OCI-LY7 (cell line): ENCODE results near the gene PRICKLE2. TPM values are rescaled to one million over a fixed set of nuclear protein-coding genes. Genes with fewer than 3 reads are reported as not detected.

Experiments
- BruUV-seq: library from RNA; stranded (reverse); fragments of 400-500 nt; replicated peaks from 2 replicates; lab custom pipeline; 2021; lab: Mats Ljungman, UMichigan
- CTCF ChIA-PET: fragments of 300-600 bp; sonication (Branson Sonifier 250); formaldehyde crosslinking; loops from one replicate; lab custom pipeline; 2022; ENCODE audit warnings: antibody characterized with exemption; ENCODE audit not compliant: unreplicated experiment; lab: Charles Lee
- POLR2A ChIA-PET: fragments of 300-600 bp; sonication (Branson Sonifier 250); formaldehyde crosslinking; loops from one replicate; lab custom pipeline; 2022; ENCODE audit warnings: antibody characterized with exemption; lab: Charles Lee
- DNase-seq: peaks from one replicate; pipeline ENCODE4 v3.0.0-alpha.2; 2015; ENCODE audit warnings: low spot score
- H2AFZ ChIP-seq: fragments of 200-600 bp; sonication (generic), shearing (Covaris generic); 2 replicates; pipeline ENCODE4 v1.6.1; 2014; ENCODE audit warnings: mild to moderate bottlenecking, antibody characterized with exemption, low read length, moderate library complexity
- H3K27ac ChIP-seq: fragments of 200-600 bp; sonication (generic); 2 replicates; pipeline ENCODE4 v1.5.1; 2014; ENCODE audit warnings: mixed run types, low read depth, mild to moderate bottlenecking, moderate library complexity, low read length, inconsistent platforms; ENCODE audit not compliant: poor library complexity, severe bottlenecking
- H3K36me3 ChIP-seq: fragments of 200-600 bp; sonication (generic); 2 replicates; pipeline ENCODE4 v1.6.1; 2014; ENCODE audit warnings: mild to moderate bottlenecking, antibody characterized with exemption, low read length, moderate library complexity, mixed read lengths; ENCODE audit not compliant: insufficient read depth
- H3K4me1 ChIP-seq: fragments of 200-600 bp; sonication (generic); 2 replicates; pipeline ENCODE4 v1.5.1; 2014; ENCODE audit warnings: mild to moderate bottlenecking, low read length; ENCODE audit not compliant: insufficient read depth, poor library complexity, severe bottlenecking
- H3K4me2 ChIP-seq: fragments of 200-600 bp; sonication (generic); 2 replicates; pipeline ENCODE4 v1.6.1; 2014; ENCODE audit warnings: mild to moderate bottlenecking, low read length
- H3K4me3 ChIP-seq: fragments of 200-600 bp; sonication (generic); 2 replicates; pipeline ENCODE4 v1.5.1; 2014; ENCODE audit warnings: mild to moderate bottlenecking, low read depth, low read length; ENCODE audit not compliant: poor library complexity, severe bottlenecking
- H3K79me2 ChIP-seq: fragments of 200-600 bp; sonication (generic); 2 replicates; pipeline ENCODE4 v1.6.1; 2016; ENCODE audit warnings: low read depth, mild to moderate bottlenecking, low read length, moderate library complexity, mixed read lengths; ENCODE audit not compliant: insufficient read depth
- H3K9me2 ChIP-seq: fragments of 200-600 bp; sonication (generic); 2 replicates; pipeline ENCODE4 v1.6.1; 2016; ENCODE audit warnings: mild to moderate bottlenecking, low read length, mixed read lengths; ENCODE audit not compliant: insufficient read depth
- H3K9me3 ChIP-seq: fragments of 200-600 bp; sonication (generic); 2 replicates; pipeline ENCODE4 v1.6.1; 2014; ENCODE audit warnings: mild to moderate bottlenecking, mixed run types, low read length, mixed read lengths
- H4K20me1 ChIP-seq: fragments of 200-600 bp; sonication (generic); 2 replicates; pipeline ENCODE4 v1.6.1; 2014; ENCODE audit warnings: mild to moderate bottlenecking, antibody characterized with exemption, low read length, moderate library complexity, mixed read lengths; ENCODE audit not compliant: insufficient read depth
- EZH2phosphoT487 ChIP-seq: fragments of 200-600 bp; sonication (generic); IDR thresholded peaks from 2 replicates; pipeline ENCODE4 v1.6.1; 2018; ENCODE audit warnings: low read depth, borderline replicate concordance, mild to moderate bottlenecking, mixed run types, antibody characterized with exemption, low read length, moderate library complexity, mixed read lengths
- intact Hi-C: fragments of 100-400 bp; cut with micrococcal nuclease; formaldehyde crosslinking; loops from one replicate; pipeline ENCODE4 v1.10.0; 2022; ENCODE audit not compliant: unreplicated experiment
- total RNA-seq, 2 experiments: library from RNA; depleted of rRNA in 1 of 2; stranded (reverse); fragments of >200 nt in 1 of 2; shearing (Covaris generic) in 1 of 2; gene quantifications; 2 replicates each; pipeline ENCODE4 v1.2.3, GENCODE V29; 2014 to 2022
- TF ChIP-seq, protein P1 (sequence below): fragments of 200-600 bp; sonication (generic); conservative IDR thresholded peaks from 2 replicates; pipeline ENCODE4 v1.5.1; 2014; ENCODE audit warnings: mild to moderate bottlenecking, antibody characterized with exemption, low read length, moderate library complexity, mixed read lengths

Gene PRICKLE2
- total RNA-seq, 2 experiments from 2014 or later = 2.0 to 3.9 TPM

DNA sequence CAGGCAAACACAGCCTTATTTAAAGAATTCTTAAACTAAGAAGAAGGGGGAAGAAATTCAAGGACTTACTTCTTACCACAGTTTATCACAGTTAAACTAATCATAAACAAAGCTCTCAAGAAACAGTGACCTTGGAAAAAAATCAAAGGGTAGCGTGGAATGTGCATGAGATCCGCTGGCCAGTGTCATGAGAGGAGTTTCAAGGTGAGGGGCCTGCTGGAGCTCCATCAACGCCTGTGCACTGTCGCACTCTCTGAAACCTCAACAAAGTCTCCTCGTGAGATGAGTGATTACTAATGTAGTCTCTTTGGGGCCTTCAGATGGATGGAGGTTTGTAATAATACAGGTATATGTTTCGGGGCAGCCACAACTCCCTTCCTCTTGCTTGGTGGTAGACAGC lies 28.4 kb upstream of the PRICKLE2 start:
- POLR2A ChIA-PET = no interaction called here
- H3K9me3 ChIP-seq = no peaks in the 10 kb centered on the region
- no peak overlapping the region for H3K4me3 ChIP-seq
- no peaks in the 10 kb centered on the region for H3K4me1 ChIP-seq
- no peaks in the 10 kb centered on the region for H3K36me3 ChIP-seq
- H3K79me2 ChIP-seq = no peaks in the 10 kb centered on the region
- H2AFZ ChIP-seq = no peak overlapping the region
- no peak for DNase-seq
- TF ChIP-seq EZH2phosphoT487 = no peak
- TF ChIP-seq, protein P1, sequence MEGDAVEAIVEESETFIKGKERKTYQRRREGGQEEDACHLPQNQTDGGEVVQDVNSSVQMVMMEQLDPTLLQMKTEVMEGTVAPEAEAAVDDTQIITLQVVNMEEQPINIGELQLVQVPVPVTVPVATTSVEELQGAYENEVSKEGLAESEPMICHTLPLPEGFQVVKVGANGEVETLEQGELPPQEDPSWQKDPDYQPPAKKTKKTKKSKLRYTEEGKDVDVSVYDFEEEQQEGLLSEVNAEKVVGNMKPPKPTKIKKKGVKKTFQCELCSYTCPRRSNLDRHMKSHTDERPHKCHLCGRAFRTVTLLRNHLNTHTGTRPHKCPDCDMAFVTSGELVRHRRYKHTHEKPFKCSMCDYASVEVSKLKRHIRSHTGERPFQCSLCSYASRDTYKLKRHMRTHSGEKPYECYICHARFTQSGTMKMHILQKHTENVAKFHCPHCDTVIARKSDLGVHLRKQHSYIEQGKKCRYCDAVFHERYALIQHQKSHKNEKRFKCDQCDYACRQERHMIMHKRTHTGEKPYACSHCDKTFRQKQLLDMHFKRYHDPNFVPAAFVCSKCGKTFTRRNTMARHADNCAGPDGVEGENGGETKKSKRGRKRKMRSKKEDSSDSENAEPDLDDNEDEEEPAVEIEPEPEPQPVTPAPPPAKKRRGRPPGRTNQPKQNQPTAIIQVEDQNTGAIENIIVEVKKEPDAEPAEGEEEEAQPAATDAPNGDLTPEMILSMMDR = no peak
- intact Hi-C loops = no loop called here
- H3K27ac ChIP-seq = no peak overlapping the region
- H3K9me2 ChIP-seq = no peaks in the 10 kb centered on the region
- CTCF ChIA-PET = no interaction called here
- BruUV-seq = no TSS peak
- H4K20me1 ChIP-seq = no peaks in the 10 kb centered on the region
- no peak overlapping the region for H3K4me2 ChIP-seq

DNA sequence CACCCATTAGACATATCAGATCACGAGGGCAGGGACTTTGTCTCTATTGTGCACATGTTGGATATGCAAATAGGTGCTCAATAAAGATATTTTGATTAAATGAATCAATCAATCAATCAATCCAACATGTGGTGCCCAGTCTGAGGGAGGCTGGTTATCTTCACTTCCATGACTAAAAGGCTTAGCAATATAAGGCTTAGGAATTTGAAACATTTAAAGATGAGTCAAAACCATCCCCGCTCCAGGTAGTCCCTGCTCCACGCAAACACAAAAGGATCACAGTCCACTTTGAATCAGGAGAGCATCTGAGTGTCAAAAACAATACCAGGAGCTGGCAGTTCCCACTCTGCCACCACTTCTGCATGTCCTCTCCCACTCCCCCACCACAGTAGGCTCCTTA lies 25.8 kb upstream of the PRICKLE2 start:
- Histone ChIP-seq H3K79me2 (no peaks in the 10 kb centered on the region), H3K27ac (no peak overlapping the region), H3K4me1 (no peaks in the 10 kb centered on the region), H2AFZ (no peak overlapping the region), H3K4me2 (no peak overlapping the region), H3K9me2 (no peaks in the 10 kb centered on the region), H3K36me3 (no peaks in the 10 kb centered on the region), H3K9me3 (no peaks in the 10 kb centered on the region), H3K4me3 (no peak overlapping the region), H4K20me1 (no peaks in the 10 kb centered on the region)
- intact Hi-C loops = no loop called here
- BruUV-seq = no TSS peak
- ChIA-PET CTCF (no interaction called here), POLR2A (no interaction called here)
- TF ChIP-seq, protein P1 = no peak
- no peak for TF ChIP-seq EZH2phosphoT487
- DNase-seq = no peak

DNA sequence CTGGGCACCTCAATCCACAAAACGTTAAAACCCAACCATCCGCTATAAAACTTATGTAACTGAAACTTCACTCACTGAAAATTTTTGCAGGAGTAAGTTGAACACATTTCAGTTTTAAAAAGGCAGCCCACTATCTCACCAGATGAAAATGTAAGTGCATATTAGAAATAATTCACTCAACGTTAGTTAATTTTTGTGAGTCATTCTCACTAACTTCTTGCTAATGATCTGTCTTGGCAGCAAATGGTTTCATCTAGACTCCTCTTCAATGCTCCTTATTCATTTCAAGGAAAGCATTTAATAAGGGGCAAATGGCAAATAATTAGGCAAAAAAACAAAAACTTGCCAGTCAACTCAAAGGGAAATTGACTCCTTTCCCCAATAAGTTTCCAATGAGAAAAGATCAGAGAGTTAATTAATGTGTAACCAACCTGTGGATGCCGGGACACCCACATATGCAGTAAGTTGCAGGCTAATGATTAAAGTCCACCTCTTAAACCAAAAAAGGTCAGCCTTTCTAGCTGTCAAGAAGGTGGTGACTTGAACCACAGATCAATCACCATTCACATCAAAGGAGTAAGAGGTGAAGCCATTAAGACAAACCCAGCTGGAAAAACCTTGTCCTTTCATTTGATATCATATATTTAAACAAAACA lies 22.9 kb upstream of the PRICKLE2 start:
- no peak for TF ChIP-seq EZH2phosphoT487
- TF ChIP-seq, protein P1 = no peak
- POLR2A ChIA-PET = interaction anchor here (0.6 to 0.8 kb wide), 2 partner anchors 117 to 1994 kb away, joined by 3 to 5 read pairs; no protein-coding TSS in a partner anchor
- BruUV-seq = no TSS peak

More for the DNA sequence above, 22.9 kb upstream of the PRICKLE2 start:
- Histone ChIP-seq H3K9me3 (no peaks in the 10 kb centered on the region), H3K27ac (no peak overlapping the region), H2AFZ (no peak overlapping the region), H4K20me1 (no peaks in the 10 kb centered on the region), H3K4me3 (no peak overlapping the region), H3K9me2 (no peaks in the 10 kb centered on the region), H3K36me3 (no peaks in the 10 kb centered on the region), H3K4me2 (no peak overlapping the region), H3K79me2 (no peaks in the 10 kb centered on the region), H3K4me1 (no peaks in the 10 kb centered on the region)
- DNase-seq = no peak
- CTCF ChIA-PET = no interaction called here
- intact Hi-C loops = no loop called here
